GM18870 (cell line): Measurements from ENCODE around the gene LRIT1.

Source experiments
- ATAC-seq: cut with Tn5 transposase; IDR thresholded peaks from one replicate; pipeline ENCODE4 v1.9.1; 2021; ENCODE audit warnings: moderate library complexity; ENCODE audit not compliant: unreplicated experiment

Gene LRIT1

DNA sequence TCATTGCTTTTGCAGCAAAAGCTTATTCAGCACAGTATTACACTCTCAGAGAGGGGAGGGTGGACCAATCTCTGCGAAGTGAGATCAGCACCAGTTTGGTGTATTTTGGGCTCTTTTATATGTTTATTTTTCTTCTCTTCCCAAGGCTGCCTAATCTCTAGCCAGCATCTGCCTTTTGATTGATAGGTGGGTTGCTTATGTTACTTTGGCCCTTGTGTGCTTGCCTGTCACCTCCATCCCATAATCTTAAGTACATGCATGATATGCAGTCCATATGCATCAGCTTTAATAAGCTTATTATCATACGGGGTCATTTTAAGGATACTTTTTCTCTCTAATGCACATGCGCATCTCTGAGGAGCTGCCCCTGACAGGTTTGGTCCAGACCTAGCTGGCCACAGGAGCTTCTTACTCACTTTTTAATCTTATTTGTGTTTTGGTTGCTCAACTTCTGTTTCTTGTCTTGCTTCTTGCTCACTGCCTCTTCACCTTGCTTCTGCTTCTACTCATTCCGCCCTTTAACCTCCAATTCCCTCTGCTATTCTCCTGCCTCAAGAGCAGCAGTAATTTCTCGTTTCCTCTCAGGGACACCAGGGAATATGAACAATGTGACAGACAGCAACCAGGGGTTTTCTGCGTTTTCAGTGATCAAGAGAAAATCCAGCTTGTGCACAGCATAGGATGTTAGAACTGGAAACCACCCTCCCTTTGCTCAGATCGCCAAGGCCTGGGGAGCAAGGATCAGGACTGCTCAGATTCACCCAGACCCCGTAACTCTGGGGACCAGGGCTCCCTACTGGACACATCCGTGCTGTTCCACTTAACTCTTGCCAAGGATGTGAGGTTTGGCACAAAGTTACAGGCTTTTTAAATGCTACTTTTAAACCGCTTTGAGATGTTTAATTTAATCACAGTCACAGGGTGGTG is 13.5 kb upstream of the LRIT1 start:
- ATAC-seq = no peak

DNA sequence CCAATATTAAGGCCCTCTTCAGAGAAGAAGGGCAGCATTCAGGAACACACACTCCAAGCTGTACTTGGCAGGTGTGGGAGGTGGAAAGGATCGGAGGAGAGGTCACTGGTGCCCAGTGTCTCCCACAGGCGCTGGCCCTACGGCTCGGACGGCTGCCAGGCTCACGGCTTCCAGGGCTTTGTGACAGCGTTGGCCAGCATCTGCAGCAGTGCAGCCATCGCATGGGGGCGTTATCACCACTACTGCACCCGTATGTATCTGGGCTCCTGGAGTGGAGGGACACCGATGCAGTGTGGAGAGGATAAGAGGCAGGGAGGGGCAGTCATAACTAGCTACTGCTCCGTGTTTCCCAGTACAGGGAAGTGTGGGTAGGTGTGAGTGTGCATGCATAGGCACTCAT is 7.4 kb upstream of the LRIT1 start:
- ATAC-seq = no peak

DNA sequence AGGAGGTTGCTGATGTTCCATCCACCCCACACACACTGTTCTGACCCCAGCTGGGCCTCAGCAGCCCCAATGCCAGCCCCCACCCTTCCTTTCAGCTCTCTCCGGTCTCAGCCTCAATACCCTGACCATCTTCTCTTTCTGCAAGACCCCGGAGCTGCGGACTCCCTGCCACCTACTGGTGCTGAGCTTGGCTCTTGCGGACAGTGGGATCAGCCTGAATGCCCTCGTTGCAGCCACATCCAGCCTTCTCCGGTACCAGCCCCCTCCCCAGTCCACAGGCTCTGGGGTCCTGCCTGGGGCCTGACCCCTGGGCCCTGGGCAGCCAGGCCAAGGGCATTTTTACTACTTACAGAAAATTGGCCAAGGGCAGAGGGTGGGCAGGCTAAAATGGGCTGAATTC is 6.2 kb upstream of the LRIT1 start:
- no peak for ATAC-seq

DNA sequence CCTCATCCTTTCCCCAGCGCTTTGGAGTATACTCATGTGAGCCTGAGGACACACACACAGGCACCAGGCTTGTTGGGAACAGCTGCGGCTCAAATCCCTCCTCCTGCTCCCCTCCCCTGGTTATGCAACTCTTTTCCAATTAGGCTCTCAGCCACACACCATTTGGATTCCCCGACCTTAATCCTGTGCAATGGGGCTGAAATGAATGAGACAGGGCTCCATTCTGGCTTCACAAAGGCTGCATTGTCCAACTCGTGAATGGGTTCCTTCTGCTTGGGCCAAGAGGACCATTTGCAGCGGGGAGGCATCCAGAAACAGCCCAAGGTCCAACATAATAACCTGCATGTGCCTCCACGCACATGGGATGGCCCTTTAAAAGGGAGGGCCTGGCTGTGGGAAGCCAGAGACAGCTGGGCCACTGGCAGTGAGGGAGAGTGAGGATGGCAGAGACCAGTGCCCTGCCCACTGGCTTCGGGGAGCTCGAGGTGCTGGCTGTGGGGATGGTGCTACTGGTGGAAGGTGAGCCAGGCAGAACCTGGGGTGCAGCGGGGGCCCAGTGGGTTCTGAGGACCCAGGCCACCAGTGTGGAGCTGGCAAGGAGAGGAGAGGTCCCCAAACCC is 3.4 kb upstream of the LRIT1 start, which contains the start of gene RGR:
Gene RGR (plus strand): TSS at position 403 of the 620 bp plus-strand sequence. CDS start 38 bp downstream, at position 441.
- no peak for ATAC-seq

DNA sequence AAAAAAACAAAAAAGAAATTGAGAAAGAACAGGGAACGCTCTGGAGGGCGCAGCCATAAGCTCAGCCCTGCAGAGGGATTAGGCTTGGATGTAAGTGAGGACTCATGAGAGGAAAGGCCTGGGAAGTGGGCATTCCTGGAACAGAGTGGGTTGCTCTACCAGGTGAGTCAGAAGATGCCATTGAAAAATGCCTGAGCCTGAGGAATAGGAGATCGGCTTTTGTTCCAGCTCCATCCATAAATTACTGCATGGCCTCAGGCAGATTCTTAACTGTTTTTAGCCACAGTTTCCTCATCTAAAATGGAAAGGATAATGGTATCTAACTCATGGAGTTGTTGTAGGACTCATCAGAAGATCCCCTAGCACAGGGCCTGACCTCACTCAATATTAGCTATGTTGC is 2.4 kb upstream of the LRIT1 start:
- ATAC-seq = no peak

DNA sequence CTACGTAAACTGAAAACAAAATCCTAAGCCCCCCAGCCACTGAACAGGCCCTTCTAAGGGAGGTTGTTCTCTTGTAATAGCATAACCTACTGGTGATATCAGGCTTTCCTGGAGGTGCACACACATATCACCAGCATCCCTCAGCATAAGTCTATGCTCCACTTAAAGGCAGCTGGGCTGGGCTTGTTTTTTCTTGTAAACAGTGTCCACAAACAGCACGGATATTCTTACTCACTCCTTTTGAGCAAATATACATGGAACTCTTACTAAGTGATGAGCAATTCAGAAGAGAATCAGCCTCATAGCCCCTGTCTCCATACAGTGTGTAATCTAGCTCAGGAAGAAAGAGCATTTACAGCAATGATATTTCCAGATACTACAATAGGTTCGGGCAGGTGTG is 2.4 kb downstream of the LRIT1 start:
- ATAC-seq = no peak

DNA sequence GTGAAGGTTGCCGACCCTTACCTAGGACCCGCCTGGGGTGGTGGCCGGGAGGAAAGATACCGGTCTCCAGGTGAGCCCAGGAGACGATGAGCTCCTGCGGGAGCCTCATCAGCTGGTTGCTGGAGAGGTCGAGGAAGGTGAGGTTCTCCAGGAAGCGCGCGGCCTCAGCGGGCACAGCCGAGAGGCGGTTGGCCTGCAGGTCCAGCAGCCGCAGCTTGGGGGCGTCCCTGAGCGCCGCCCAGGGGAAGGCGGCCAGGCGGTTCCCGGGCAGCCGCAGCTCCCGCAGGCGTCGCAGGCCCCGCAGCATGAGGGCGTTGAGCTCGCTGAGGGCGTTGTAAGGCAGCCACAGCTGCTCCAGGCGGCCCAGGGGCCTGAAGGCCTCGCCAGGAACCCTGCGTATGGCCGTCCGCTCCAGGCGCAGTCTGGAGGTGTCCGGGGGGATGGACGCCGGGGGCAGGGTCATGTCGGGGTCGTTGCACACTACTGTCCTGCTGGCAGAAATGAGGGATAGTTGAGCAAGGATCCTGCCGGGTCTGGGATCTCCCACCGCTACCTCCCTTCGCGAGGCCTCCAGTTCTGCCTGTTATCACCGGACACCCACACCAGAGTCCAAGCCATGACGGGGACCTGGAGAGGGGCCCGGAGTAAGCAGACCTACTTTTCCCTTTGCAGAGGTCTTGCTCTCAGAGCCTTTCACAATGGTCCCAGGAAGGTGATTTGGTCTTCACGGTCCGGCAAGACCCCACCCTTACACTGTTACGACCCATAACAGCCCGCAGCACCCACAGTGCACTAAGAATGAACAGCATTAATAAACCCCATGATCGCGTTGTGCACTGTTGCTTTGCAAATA is 3.9 kb downstream of the LRIT1 start:
- no peak for ATAC-seq

DNA sequence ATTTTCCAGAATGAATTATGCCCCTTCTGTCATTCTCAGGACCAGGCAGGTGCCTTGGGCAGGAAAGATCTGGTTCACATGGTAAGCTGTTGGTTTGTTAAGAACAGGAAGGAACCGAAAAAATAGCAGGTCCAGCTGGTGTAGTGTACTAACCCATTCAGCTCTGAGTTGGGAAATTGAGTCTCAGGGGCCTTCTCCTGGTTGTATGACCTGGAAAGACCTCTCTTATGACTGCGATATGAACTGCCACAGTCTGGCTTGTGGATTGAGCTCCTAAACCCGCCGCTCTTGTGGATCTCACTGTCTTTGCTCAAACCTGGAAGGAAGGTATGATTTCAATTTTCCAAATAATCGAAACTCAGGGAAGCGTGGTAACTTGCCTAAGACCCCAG is 4.5 kb downstream of the LRIT1 start:
- ATAC-seq = no peak

DNA sequence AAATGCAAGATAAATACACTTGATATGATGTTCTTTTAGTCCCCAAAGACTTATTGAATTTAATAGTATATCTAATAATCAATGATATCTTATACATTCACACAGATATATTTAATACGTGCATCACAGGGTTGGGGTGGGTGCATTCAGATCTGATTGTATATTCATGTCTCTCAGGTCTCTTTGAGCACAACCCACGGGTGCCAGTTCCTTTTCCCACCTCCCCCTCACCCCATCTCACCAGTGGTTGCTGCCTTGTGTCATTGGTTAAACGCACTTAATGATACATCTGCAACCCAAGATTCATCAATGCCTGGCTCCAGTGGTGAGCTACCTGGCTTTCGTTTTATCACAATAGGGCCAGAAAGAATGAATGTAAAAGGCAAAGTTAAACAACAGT is 6.2 kb downstream of the LRIT1 start:
- ATAC-seq = no peak

DNA sequence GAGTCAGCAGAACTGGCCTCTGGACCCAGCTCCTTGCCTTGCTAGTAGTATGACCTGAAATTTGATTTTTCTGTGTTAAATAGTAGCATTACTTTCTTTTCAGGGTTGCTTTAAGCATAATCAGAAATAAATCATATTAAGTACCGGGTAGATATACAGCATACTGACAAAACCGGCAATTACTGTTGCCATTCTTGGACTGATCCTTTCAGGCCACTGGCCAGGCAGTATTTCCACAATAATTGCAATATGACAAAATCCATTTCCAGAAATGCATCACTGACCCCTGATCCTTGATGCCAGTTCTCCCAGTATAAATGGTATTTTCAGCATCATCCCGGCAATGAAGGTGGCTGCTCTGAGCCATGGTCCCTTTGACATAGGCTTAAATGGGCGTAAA is 6.9 kb downstream of the LRIT1 start:
- ATAC-seq = no peak

DNA sequence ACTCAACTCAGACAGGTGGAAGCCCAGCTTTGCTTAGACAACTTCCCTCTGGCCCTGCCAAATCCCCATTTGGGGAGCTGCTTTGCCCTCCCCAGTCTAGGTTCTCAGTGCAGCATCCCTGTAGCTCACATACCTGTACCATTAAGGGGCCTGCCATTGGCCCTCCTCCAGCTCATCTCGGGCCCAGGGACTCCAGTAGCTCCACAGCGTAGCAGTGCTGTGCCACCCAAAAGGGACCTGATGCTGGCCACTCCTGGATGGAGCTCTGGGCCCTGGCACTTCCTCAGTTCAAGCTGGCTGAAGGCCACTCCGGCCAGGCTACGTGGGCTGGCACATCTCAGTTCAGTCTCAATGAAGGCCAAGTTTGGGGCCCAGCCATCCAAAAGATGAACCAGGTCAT is 7.4 kb downstream of the LRIT1 start:
- ATAC-seq = no peak

DNA sequence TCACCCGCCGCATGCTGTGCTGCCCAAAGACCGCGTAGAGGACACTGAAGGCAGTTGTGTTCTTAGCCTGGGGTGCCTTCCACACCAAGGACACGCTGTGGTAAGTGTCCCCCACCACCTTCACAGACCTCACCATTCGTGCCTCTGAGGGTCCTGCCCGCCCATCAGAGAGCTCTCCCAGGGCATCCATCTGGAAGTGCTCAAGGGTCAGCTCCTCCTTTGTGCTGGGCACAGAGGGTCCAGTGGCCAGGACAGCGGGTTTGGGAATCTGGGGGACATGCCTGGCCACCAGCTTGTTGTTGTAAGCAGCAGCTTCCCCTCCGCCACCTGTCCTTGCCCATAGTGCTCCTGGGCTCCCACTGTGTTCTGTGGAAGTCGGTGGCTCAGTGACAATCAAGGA is 9.0 kb downstream of the LRIT1 start:
- no peak for ATAC-seq

DNA sequence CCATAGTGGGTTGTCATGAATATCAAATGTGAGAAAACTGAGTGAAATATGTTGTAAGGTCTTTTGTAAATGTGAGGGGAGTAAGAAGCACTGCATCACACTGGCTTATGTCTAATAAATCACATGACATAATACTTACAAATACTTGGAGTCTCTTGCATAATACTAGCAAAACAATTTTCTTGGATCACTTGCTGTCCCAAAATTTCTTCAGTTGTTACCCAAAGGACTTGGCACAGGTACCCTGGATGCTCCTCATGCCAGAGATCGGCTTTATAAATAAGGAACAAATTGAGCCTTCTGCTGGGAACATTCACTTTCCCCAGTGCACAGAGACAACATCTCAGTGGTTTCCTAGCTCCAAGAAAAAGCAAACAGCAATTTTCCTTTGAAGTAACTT is 11.0 kb downstream of the LRIT1 start:
- no peak for ATAC-seq

DNA sequence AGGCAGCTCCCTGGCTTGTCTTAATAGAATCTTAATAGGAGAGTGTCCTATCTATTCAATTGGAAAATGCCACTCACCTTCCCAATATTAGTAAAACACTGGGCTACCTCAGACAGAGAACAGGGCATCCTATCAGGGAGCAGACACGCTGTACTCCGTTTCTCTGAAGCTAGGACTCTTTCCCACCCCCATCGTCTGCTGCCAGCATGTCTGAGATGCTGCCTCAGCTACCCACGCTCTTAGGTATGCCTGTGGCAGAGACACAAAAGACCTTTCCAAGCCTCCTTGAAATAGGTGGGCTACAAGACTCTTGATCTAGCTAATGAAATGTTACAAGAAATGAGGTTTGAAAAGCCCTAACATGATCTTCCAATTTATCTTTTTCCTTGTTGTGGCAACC is 13.5 kb downstream of the LRIT1 start:
- ATAC-seq = no peak

DNA sequence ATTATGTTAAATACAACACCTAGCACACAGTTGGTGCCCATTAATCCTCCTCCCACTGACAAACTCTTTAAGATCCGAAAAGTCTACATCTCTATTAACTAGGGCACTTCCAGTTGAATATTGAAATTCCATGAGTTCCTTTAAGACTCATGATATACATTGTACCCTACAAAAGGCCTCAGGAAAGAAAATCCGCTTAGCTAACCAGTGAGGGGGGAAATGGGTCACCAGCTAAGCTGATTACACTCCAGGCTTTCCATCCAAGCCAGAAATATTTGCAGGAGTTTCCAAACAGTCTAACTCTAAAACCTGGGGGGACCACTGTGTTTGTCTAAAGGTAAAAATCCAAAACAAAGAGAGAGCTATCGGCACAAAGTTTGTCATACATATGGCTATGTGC is 14.7 kb downstream of the LRIT1 start:
- ATAC-seq = no peak

DNA sequence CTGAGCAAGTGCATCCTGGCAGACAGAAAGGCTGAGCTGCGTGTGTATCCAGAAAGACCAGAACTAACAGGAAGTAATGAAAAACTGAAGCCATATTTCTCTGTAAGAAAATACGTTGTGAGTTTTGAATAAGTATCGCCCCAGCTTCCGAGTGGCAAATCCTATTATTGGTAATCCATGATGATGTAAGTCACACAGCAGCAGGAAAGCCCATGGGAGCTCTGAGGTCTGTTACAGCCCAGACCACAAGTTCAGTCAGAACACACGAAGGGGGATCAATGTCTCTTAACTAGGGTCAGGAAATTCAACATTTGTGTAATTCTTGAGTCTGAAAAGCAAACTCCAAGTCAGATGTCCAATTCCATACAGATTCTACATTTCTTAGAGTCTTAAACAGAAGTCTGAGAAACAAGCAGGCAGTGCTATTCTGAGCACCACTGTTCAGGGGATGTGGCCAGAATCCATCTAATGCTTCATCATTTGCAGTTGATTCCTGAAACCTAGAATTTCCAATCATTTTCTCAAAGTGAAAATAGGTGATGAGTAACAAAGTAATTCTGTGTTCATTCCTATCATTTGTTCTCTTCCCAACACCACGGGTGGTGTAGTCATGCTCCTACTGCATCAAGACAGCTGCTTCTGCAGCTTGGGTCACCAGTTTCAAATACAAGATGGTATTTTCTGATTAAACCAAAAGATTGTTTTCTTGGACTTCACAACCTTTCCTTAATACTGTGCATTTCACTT is 15.7 kb downstream of the LRIT1 start, which contains the start of gene LRIT2:
Gene LRIT2 (minus strand): TSS at position 118 of the 747 bp plus-strand sequence. CDS start 24 bp downstream, at position 94.
- no peak for ATAC-seq

DNA sequence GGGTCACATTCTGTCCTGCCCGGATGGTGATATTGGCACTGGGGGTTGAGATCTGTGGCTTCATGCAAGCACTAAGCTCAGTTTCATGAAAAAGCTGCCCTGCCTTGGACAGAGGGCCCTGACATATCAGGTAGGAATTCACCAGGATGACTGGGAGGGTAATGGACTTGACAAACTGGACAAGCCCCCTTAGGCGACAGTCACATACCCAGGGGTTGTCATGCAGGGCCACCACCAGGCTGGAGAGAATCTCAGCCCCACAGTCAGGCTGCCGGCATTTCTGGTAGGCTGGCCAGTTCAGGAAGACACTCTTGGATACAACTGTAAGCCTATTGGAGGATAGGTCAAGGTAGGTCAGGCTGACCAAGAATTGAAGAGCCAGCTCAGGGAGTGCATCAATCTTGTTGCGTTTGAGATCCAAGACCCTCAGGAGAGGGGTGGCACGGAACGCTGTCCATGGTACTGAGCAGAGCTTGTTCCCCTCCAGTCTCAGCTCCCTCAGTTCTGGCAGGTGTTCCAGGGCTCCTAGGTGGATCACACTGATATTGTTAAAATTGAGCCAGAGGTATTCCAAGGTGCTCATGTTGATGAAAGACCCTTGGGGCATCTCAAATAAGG is 16.8 kb downstream of the LRIT1 start:
- no peak for ATAC-seq

DNA sequence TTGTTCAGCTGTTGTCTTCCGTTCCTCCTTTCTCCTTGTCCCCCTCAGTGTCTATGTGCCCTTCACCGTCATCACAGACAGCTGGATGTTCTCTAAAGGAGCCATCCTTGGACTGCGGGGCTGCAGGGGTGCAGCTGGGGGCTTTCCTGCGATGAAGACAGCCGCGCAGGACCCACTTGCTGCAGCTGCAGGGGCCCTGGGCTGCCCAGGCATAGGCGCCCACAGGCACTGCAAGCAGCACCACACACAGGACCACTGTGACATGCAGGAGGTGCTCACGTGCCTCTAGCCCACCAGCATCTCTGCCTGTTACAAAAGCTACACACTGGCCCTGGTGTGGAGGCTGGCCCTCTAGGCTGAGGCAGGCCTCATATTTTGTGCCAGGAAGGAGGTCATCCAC is 19.4 kb downstream of the LRIT1 start:
- no peak for ATAC-seq

DNA sequence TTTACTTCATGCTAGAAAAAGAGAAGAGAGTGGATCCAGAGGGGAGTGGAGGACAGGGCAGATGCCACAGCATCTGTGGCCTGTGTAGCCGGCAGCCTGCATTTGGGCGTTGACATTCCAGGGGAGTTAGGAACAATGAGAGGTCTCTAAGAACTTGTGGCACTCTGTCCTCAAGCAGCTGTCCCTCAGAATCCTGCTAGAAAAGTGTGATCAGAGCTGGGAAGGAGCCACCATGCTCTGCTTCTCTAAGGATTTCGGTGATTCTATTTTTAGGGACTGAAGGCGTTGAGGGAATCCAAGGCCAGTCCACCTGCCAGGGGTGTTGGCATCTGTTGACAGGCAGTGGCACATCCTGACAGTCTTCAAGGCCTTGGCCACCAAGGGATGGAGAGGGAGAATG is 23.6 kb downstream of the LRIT1 start:
- ATAC-seq = no peak

DNA sequence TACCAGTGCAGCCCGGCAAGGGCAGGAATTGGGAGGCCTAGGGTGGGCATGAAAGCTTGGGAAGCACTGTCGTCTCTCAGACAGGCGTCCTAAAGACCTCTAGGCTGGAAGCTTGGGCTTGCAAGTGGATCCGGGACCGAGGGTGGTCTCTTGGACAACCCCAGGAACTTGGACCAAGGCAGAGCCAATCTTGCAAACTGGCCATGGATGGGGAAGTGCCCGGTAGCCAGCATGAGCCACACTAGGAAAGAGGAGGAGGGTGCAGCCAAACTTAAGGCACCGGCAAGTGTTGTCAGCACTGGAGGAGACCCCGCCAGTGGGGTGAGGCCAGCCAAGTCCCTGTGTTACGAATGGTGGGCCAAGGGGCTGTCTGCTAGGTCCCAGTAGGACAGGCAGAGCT is 24.5 kb downstream of the LRIT1 start:
- ATAC-seq = no peak
